Measurements from ENCODE around the gene P2RY6.
"Not testable (repeated sequence)": the region's sequence is repeated elsewhere in the genome, so short reads cannot be mapped to it uniquely, and the experiment has no call there.

Gene P2RY6

GRCh38 chr11:73269459-73270015 is 2.6 kb upstream of the P2RY6 start:
- Mint-ChIP-seq H3K36me3 (ENCODE audit: insufficient read depth) (peaks cover 2% of the 10 kb centered on the region), H3K27me3 (peaks cover 55% of the 10 kb centered on the region), H3K9me3 (no peaks in the 10 kb centered on the region), H3K4me3 (no peak overlapping the region), H3K4me1 (no peaks in the 10 kb centered on the region), H3K27ac (ENCODE audit: low read depth) (no peak overlapping the region)
- DNase-seq (ENCODE audit: low spot score in 2 of 2): no peak
- ATAC-seq (replicated peaks; ENCODE audit: extremely low read depth, poor library complexity, severe bottlenecking): no peak

DNA sequence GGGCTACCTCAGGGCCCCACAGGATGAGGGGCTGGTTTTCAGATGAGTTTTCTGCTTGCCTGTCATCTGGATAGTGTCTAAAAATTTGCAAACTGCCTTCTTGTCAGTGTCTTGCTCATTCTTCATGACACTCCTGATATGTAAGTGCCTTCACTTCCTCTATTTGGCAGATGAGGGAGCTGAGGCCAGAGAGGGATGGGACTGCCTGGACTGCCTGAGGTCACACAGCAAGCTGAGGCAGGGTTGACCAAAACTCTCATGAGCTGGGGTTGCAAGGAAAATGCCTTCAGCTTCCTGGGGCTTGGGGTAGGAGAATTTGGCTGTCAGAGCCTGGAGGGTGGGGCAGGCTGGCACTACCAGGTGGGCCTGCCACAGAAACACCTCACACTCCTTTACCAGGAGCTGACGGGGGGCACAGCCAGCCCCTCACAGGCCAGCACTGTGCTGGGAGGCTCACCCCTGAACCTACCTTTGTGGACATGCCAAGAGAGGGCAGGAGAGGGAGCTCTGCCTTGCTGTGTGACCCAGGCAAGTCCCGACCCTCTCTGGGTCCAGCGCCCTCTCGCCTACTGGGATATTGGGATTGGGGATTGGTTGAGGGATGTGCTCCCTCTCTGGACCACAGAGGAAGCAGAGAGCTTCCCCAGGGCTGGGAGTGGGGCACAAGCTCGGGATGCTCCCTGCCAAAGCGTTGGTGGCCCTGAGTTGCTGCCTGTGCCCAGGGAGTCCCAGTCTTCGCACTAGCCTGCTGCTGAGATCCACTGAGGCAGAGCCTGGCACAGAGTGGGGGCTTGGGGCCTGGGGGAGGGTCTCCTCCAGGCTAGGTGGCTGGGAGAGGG is 1.9 kb upstream of the P2RY6 start:
- peaks cover 2% of the 10 kb centered on the region for H3K36me3 Mint-ChIP-seq (ENCODE audit: insufficient read depth)
- peaks cover 48% of the 10 kb centered on the region for H3K27me3 Mint-ChIP-seq
- ATAC-seq (replicated peaks; ENCODE audit: extremely low read depth, poor library complexity, severe bottlenecking): no peak
- no peak overlapping the region for H3K27ac Mint-ChIP-seq (ENCODE audit: low read depth)
- H3K9me3 Mint-ChIP-seq: no peaks in the 10 kb centered on the region
- no peak for DNase-seq (ENCODE audit: low spot score in 2 of 2)
- no peaks in the 10 kb centered on the region for H3K4me1 Mint-ChIP-seq
- no peak overlapping the region for H3K4me3 Mint-ChIP-seq

GRCh38 chr11:73270855-73271477 is 1.2 kb upstream of the P2RY6 start:
- H3K27me3 Mint-ChIP-seq: peaks cover 40% of the 10 kb centered on the region
- H3K4me3 Mint-ChIP-seq: no peak overlapping the region
- H3K4me1 Mint-ChIP-seq: no peaks in the 10 kb centered on the region
- H3K27ac Mint-ChIP-seq (ENCODE audit: low read depth): no peak overlapping the region
- H3K9me3 Mint-ChIP-seq: no peaks in the 10 kb centered on the region
- no peak for ATAC-seq (replicated peaks; ENCODE audit: extremely low read depth, poor library complexity, severe bottlenecking)
- H3K36me3 Mint-ChIP-seq (ENCODE audit: insufficient read depth): peaks cover 2% of the 10 kb centered on the region
- no peak for DNase-seq (ENCODE audit: low spot score in 2 of 2)

GRCh38 chr11:73271478-73271865 is 666 bp upstream of the P2RY6 start:
- not testable (repeated sequence) for H3K36me3 Mint-ChIP-seq (ENCODE audit: insufficient read depth); ATAC-seq (replicated peaks; ENCODE audit: extremely low read depth, poor library complexity, severe bottlenecking); H3K9me3 Mint-ChIP-seq; H3K4me1 Mint-ChIP-seq; H3K4me3 Mint-ChIP-seq; DNase-seq (ENCODE audit: low spot score in 2 of 2); H3K27ac Mint-ChIP-seq (ENCODE audit: low read depth)
- peaks cover 35% of the 10 kb centered on the region for H3K27me3 Mint-ChIP-seq

- Mint-ChIP-seq H3K4me1 (no peaks in the 10 kb centered on the region), H3K9me3 (no peaks in the 10 kb centered on the region), H3K27me3 (peaks cover 28% of the 10 kb centered on the region), H3K4me3 (no peak overlapping the region), H3K36me3 (ENCODE audit: insufficient read depth) (peaks cover under 1% of the 10 kb centered on the region), H3K27ac (ENCODE audit: low read depth) (no peak overlapping the region)
- DNase-seq (ENCODE audit: low spot score in 2 of 2): no peak
- no peak for ATAC-seq (replicated peaks; ENCODE audit: extremely low read depth, poor library complexity, severe bottlenecking)
Observed at GRCh38 chr11:73272680-73273038, 521 bp downstream of the P2RY6 start.

- no peak for DNase-seq (ENCODE audit: low spot score in 2 of 2)
- no peak overlapping the region for H3K4me3 Mint-ChIP-seq
- no peaks in the 10 kb centered on the region for H3K36me3 Mint-ChIP-seq (ENCODE audit: insufficient read depth)
- H3K27ac Mint-ChIP-seq (ENCODE audit: low read depth): no peak overlapping the region
- H3K4me1 Mint-ChIP-seq: no peaks in the 10 kb centered on the region
- peaks cover 28% of the 10 kb centered on the region for H3K27me3 Mint-ChIP-seq
- ATAC-seq (replicated peaks; ENCODE audit: extremely low read depth, poor library complexity, severe bottlenecking): no peak
- no peaks in the 10 kb centered on the region for H3K9me3 Mint-ChIP-seq
Observed at GRCh38 chr11:73273222-73273895, 1.2 kb downstream of the P2RY6 start.

GRCh38 chr11:73274191-73274590 is 2.1 kb downstream of the P2RY6 start:
- H3K27me3 Mint-ChIP-seq: peaks cover 28% of the 10 kb centered on the region
- not testable (repeated sequence) for H3K4me1 Mint-ChIP-seq; H3K4me3 Mint-ChIP-seq; H3K9me3 Mint-ChIP-seq; H3K27ac Mint-ChIP-seq (ENCODE audit: low read depth); ATAC-seq (replicated peaks; ENCODE audit: extremely low read depth, poor library complexity, severe bottlenecking); DNase-seq (ENCODE audit: low spot score in 2 of 2); H3K36me3 Mint-ChIP-seq (ENCODE audit: insufficient read depth)

DNA sequence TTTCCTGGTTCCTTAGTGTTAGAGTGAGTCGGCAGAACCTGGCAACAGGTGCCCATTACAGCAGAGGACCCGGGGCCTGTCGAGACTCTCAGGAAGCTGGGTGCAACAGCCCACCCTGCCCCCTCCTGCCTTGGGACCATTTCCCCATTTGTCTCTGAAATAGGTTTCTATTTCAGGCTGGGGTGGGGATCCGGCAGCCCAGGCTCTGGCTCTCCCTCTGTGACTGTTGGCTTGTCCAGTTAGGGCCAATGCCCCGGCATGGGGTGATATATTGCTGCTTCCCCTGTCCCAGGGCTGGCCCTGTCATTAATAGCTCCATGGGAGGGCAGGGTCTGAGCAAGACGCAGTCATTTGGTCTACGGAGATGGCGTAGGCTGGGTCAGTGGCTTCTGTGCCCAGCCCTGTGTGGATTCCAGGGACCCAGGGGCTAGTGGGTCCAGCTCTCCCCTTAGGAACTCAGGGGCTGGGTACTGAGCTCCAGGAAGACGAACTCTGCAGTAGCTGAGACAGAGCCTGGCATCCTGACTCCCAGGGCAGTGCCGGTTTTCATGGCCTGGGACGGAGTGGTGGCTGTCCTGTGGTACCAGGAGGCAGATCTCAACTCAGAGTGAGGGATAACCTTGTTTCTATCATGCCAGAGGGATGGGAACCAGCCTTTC is 2.7 kb downstream of the P2RY6 start:
- no peak overlapping the region for H3K27ac Mint-ChIP-seq (ENCODE audit: low read depth)
- H3K27me3 Mint-ChIP-seq: peaks cover 24% of the 10 kb centered on the region
- no peaks in the 10 kb centered on the region for H3K4me1 Mint-ChIP-seq
- DNase-seq (ENCODE audit: low spot score in 2 of 2) (no peak), ATAC-seq (replicated peaks; ENCODE audit: extremely low read depth, poor library complexity, severe bottlenecking) (no peak)
- no peaks in the 10 kb centered on the region for H3K9me3 Mint-ChIP-seq
- H3K36me3 Mint-ChIP-seq (ENCODE audit: insufficient read depth): no peaks in the 10 kb centered on the region
- no peak overlapping the region for H3K4me3 Mint-ChIP-seq

DNA sequence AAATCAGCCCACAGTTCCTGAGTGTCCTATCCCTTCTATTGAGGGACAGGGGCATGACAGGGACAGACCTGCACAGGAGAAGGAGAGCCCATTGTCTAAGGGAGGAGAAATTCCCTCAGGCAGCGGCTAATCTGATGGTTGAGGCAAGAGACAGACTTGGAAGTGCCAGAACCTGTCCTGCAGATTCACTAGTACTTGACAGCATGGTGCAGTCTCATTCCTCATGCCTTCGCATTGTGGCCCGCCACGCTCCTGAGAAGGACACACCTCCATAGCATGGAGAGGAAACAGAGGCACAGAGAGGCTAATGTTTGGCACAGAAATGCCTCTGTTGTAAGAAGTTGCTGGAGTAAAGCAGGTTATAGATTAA is 3.2 kb downstream of the P2RY6 start:
- Mint-ChIP-seq H3K9me3 (no peaks in the 10 kb centered on the region), H3K27ac (ENCODE audit: low read depth) (no peak overlapping the region), H3K36me3 (ENCODE audit: insufficient read depth) (peaks cover 1% of the 10 kb centered on the region), H3K4me3 (no peak overlapping the region), H3K27me3 (peaks cover 18% of the 10 kb centered on the region), H3K4me1 (no peaks in the 10 kb centered on the region)
- DNase-seq (ENCODE audit: low spot score in 2 of 2): no peak
- ATAC-seq (replicated peaks; ENCODE audit: extremely low read depth, poor library complexity, severe bottlenecking): no peak

DNA sequence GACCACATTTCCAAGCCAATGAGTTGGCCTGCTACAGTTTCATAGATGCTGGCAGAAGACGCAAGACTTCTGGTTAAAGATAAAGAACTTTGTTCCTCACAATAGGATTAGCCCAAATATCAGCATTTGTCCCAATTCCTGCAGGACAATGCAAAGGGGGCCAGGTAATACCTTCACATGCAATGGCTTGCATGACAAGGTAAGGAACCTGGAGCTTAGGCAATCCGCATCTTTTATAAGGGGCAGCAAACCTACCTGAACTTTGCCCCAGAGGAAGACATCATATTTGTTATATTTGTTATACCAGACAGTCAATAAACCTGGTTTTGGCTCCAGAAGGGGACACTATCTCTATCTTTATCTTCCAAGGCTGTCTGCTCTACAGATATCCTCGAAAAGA is 5.3 kb downstream of the P2RY6 start:
- no peak overlapping the region for H3K27ac Mint-ChIP-seq (ENCODE audit: low read depth)
- no peaks in the 10 kb centered on the region for H3K4me1 Mint-ChIP-seq
- no peaks in the 10 kb centered on the region for H3K9me3 Mint-ChIP-seq
- peaks cover 3% of the 10 kb centered on the region for H3K27me3 Mint-ChIP-seq
- H3K36me3 Mint-ChIP-seq (ENCODE audit: insufficient read depth): peaks cover 3% of the 10 kb centered on the region
- ATAC-seq (replicated peaks; ENCODE audit: extremely low read depth, poor library complexity, severe bottlenecking) (no peak), DNase-seq (ENCODE audit: low spot score in 2 of 2) (no peak)
- H3K4me3 Mint-ChIP-seq: no peak overlapping the region

GRCh38 chr11:73280626-73281025 is 8.5 kb downstream of the P2RY6 start:
- DNase-seq (ENCODE audit: low spot score in 2 of 2) (no peak), ATAC-seq (replicated peaks; ENCODE audit: extremely low read depth, poor library complexity, severe bottlenecking) (no peak)
- H3K36me3 Mint-ChIP-seq (ENCODE audit: insufficient read depth): peaks cover 3% of the 10 kb centered on the region
- no peaks in the 10 kb centered on the region for H3K9me3 Mint-ChIP-seq
- H3K4me1 Mint-ChIP-seq: no peaks in the 10 kb centered on the region
- H3K27me3 Mint-ChIP-seq: no peaks in the 10 kb centered on the region
- no peak overlapping the region for H3K4me3 Mint-ChIP-seq
- peak overlapping the region; percentile 60 for H3K27ac Mint-ChIP-seq (ENCODE audit: low read depth)

- H3K4me3 Mint-ChIP-seq: no peak overlapping the region
- H3K4me1 Mint-ChIP-seq: no peaks in the 10 kb centered on the region
- H3K36me3 Mint-ChIP-seq (ENCODE audit: insufficient read depth): peaks cover 3% of the 10 kb centered on the region
- DNase-seq (ENCODE audit: low spot score in 2 of 2): no peak
- no peak overlapping the region for H3K27ac Mint-ChIP-seq (ENCODE audit: low read depth)
- no peak for ATAC-seq (replicated peaks; ENCODE audit: extremely low read depth, poor library complexity, severe bottlenecking)
- H3K27me3 Mint-ChIP-seq: no peaks in the 10 kb centered on the region
- no peaks in the 10 kb centered on the region for H3K9me3 Mint-ChIP-seq
Observed at GRCh38 chr11:73281201-73281741, 9.1 kb downstream of the P2RY6 start.

All from central memory CD8-positive, alpha-beta T cell (primary cell).